Neural crest cell (in vitro differentiated cells): ENCODE measurements around the gene AFDN. TPM values are rescaled to one million over a fixed set of nuclear protein-coding genes. Genes with fewer than 3 reads are reported as not detected.

ENCODE experiments used
- DNase-seq: peaks from one replicate; pipeline ENCODE4 v3.0.0; 2021; ENCODE audit warnings: low read depth, mixed read lengths, low spot score
- H3K27ac Mint-ChIP-seq: one replicate; pipeline ENCODE4 v1.8.0; 2021; ENCODE audit warnings: mild to moderate bottlenecking, mixed read lengths; ENCODE audit not compliant: unreplicated experiment
- H3K27me3 Mint-ChIP-seq: 2 replicates; pipeline ENCODE4 v1.8.0; 2021; ENCODE audit warnings: low read depth, mild to moderate bottlenecking, mixed read lengths
- H3K36me3 Mint-ChIP-seq: 2 replicates; pipeline ENCODE4 v1.8.0; 2021; ENCODE audit warnings: low read depth, mild to moderate bottlenecking, mixed read lengths
- H3K4me1 Mint-ChIP-seq: 2 replicates; pipeline ENCODE4 v1.8.0; 2021; ENCODE audit warnings: mixed read lengths
- H3K4me3 Mint-ChIP-seq: one replicate; pipeline ENCODE4 v1.8.0; 2021; ENCODE audit warnings: mild to moderate bottlenecking, mixed read lengths
- H3K9me3 Mint-ChIP-seq: 2 replicates; pipeline ENCODE4 v1.8.0; 2021; ENCODE audit warnings: mixed read lengths
- CTCF ChIP-seq: fragments of 200-600 bp; sonication (generic); conservative IDR thresholded peaks from 2 replicates; pipeline ENCODE4 v1.5.0; 2021; ENCODE audit warnings: antibody characterized with exemption, mild to moderate bottlenecking
- total RNA-seq: library from RNA; stranded (reverse); gene quantifications from 2 replicates; pipeline ENCODE4 v1.2.1, GENCODE V29; 2021

AFDN gene
- total RNA-seq, 1 donor from 2014 or later = 143 TPM

GRCh38 chr6:167968091-167968490 lies 141.4 kb downstream of the AFDN start:
- Mint-ChIP-seq H3K27ac (no peak overlapping the region), H3K4me1 (peaks cover 53% of the 10 kb centered on the region), H3K36me3 (peaks cover 27% of the 10 kb centered on the region), H3K4me3 (no peak overlapping the region), H3K9me3 (no peaks in the 10 kb centered on the region), H3K27me3 (no peaks in the 10 kb centered on the region)
- DNase-seq = peak; percentile 28
- peak; percentile 60 for TF ChIP-seq CTCF

GRCh38 chr6:167970230-167970629 lies 143.5 kb downstream of the AFDN start:
- H3K27me3 Mint-ChIP-seq = no peaks in the 10 kb centered on the region
- no peak overlapping the region for H3K4me3 Mint-ChIP-seq
- peak overlapping the region; percentile 84 for H3K27ac Mint-ChIP-seq
- peaks cover 27% of the 10 kb centered on the region for H3K36me3 Mint-ChIP-seq
- DNase-seq = no peak
- H3K4me1 Mint-ChIP-seq = peaks cover 57% of the 10 kb centered on the region
- no peak for TF ChIP-seq CTCF
- H3K9me3 Mint-ChIP-seq = no peaks in the 10 kb centered on the region

- TF ChIP-seq CTCF = no peak
- Mint-ChIP-seq H3K4me3 (no peak overlapping the region), H3K27me3 (no peaks in the 10 kb centered on the region), H3K36me3 (peaks cover 18% of the 10 kb centered on the region), H3K27ac (peak overlapping the region; percentile 8), H3K9me3 (no peaks in the 10 kb centered on the region), H3K4me1 (peaks cover 47% of the 10 kb centered on the region)
- no peak for DNase-seq
Observed at GRCh38 chr6:167972193-167972592, 145.5 kb downstream of the AFDN start.

- TF ChIP-seq CTCF = no peak
- no peaks in the 10 kb centered on the region for H3K27me3 Mint-ChIP-seq
- peak overlapping the region; percentile 45 for H3K4me3 Mint-ChIP-seq
- peaks cover 12% of the 10 kb centered on the region for H3K36me3 Mint-ChIP-seq
- peaks cover 46% of the 10 kb centered on the region for H3K4me1 Mint-ChIP-seq
- peak overlapping the region; percentile 54 for H3K27ac Mint-ChIP-seq
- no peak for DNase-seq
- no peaks in the 10 kb centered on the region for H3K9me3 Mint-ChIP-seq
Observed at GRCh38 chr6:167973148-167973885, 146.6 kb downstream of the AFDN start.

GRCh38 chr6:167974640-167975344 lies 148.1 kb downstream of the AFDN start:
- no peaks in the 10 kb centered on the region for H3K27me3 Mint-ChIP-seq
- no peak for DNase-seq
- H3K4me1 Mint-ChIP-seq = peaks cover 53% of the 10 kb centered on the region
- peaks cover 6% of the 10 kb centered on the region for H3K36me3 Mint-ChIP-seq
- no peaks in the 10 kb centered on the region for H3K9me3 Mint-ChIP-seq
- H3K4me3 Mint-ChIP-seq = peak overlapping the region; percentile 5
- peak overlapping the region; percentile 0 for H3K27ac Mint-ChIP-seq
- no peak for TF ChIP-seq CTCF
